ENCODE results near the gene LSM7. TPM values are rescaled to one million over a fixed set of nuclear protein-coding genes. Genes with fewer than 3 reads are reported as not detected.

Gene LSM7
- total RNA-seq, 6 donors from 2014 or later, result 58.6 to 127 (median 89.8) TPM

- Histone ChIP-seq H3K4me3 (no peak overlapping the region), H3K36me3 (peaks cover 0 to 52% (median 35%) of the 10 kb centered on the region in 4 donors), H3K9me3 (no peaks in the 10 kb centered on the region), H3K27ac (no peak overlapping the region), H3K4me1 (peaks cover 10 to 28% (median 15%) of the 10 kb centered on the region in 4 donors), H3K27me3 (no peaks in the 10 kb centered on the region)
- WGBS, 2 donors, result 90 to 91% methylated on average over 19 of the region's 19 CpGs
- ATAC-seq (ENCODE audit: low FRiP score in 2 of 2) (no peak), DNase-seq (no peak)
- TF ChIP-seq POLR2AphosphoS5 (IDR thresholded peaks at IDR 0.05) (no peak), EP300 (IDR thresholded peaks at IDR 0.05) (no peak), CTCF (IDR thresholded peaks at IDR 0.05) (no peak), POLR2A (IDR thresholded peaks at IDR 0.05) (no peak)
Measured at GRCh38 chr19:2323707-2324106, 4.7 kb downstream of the LSM7 start.

DNA sequence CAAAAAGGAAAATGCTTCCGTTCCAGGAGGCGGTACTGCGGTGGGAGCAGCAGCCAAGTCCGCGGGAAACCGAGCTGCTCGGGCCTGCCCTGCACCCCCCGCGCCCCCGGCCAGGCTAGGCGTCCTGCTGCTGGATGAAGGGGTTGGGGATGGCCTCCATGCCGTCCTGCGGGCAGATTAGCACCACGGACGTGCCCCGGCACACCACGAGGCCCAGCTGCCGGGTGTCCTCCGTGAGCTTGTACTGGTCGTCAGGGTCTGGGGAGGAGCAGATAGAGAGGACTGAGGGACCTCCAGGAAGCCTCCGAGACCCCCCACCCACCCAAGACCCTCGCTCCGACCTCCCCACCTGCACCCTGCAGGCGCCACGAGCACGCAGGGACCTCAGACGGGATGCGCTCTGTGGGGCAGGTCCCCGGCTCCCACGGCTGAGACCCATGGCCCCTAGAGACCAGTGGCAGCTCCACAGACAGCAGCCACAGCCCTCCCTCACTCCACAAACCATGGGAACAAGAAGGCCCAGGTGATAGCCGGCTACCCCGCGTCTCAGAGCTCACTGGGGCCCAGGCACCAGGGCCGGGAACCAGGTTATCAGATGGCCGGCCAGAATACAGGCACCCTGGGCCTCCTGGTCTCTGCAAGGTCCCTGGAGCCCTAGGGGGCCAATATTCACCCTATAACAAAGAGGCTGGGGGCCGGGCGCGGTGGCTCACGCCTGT lies 6.7 kb downstream of the LSM7 start:
- 88 to 90% methylated on average over 19 to 31 of the region's 39 CpGs for WGBS, 2 donors
- Histone ChIP-seq H3K4me1 (peaks cover 0 to 15% (median 3%) of the 10 kb centered on the region in 4 donors), H3K36me3 (peaks cover 0 to 52% (median 35%) of the 10 kb centered on the region in 4 donors), H3K9me3 (no peaks in the 10 kb centered on the region), H3K4me3 (no peak overlapping the region), H3K27me3 (no peaks in the 10 kb centered on the region), H3K27ac (no peak overlapping the region)
- DNase-seq (peak in 1 of 2 donors; percentile 74), ATAC-seq (ENCODE audit: low FRiP score in 2 of 2) (no peak)
- TF ChIP-seq EP300 (IDR thresholded peaks at IDR 0.05), result no peak
- no peak for TF ChIP-seq POLR2A (IDR thresholded peaks at IDR 0.05)
- no peak for TF ChIP-seq CTCF (IDR thresholded peaks at IDR 0.05)
- no peak for TF ChIP-seq POLR2AphosphoS5 (IDR thresholded peaks at IDR 0.05)

DNA sequence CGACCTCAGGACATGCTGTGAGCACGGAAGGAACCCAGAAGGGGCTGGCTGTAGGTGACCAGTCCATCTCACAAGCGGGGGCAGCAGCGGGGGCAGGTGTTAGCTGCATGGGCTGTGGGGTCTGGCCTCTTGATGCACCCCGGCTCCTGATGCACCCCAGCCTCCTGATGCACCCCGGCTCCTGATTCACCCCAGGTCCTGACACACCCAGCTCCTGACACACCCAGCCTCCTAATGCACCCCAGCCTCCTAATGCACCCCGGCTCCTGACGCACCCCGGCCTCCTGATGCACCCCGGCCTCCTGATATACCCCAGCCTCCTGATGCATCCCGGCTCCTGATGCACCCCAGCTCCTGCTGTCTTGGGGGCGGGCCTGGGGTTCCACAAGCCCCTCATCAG lies 7.4 kb downstream of the LSM7 start:
- Histone ChIP-seq H3K4me3 (no peak overlapping the region), H3K4me1 (peaks cover 0 to 12% (median 2%) of the 10 kb centered on the region in 4 donors), H3K27ac (no peak overlapping the region), H3K27me3 (no peaks in the 10 kb centered on the region), H3K9me3 (peaks cover 0 to under 1% (median 0%) of the 10 kb centered on the region in 4 donors), H3K36me3 (peaks cover 0 to 51% (median 35%) of the 10 kb centered on the region in 4 donors)
- 91 to 93% methylated on average over 8 to 11 of the region's 12 CpGs for WGBS, 2 donors
- ATAC-seq (ENCODE audit: low FRiP score in 2 of 2), result no peak
- DNase-seq, result peak in 1 of 2 donors; percentile 66
- TF ChIP-seq CTCF (IDR thresholded peaks at IDR 0.05) (no peak), POLR2AphosphoS5 (IDR thresholded peaks at IDR 0.05) (no peak), EP300 (IDR thresholded peaks at IDR 0.05) (no peak), POLR2A (IDR thresholded peaks at IDR 0.05) (no peak)

- Histone ChIP-seq H3K27me3 (no peaks in the 10 kb centered on the region), H3K4me3 (no peak overlapping the region), H3K9me3 (peaks cover 0 to 10% (median 3%) of the 10 kb centered on the region in 4 donors), H3K4me1 (peaks cover 0 to 8% (median 5%) of the 10 kb centered on the region in 4 donors), H3K36me3 (peaks cover 0 to 42% (median 30%) of the 10 kb centered on the region in 4 donors), H3K27ac (no peak overlapping the region)
- TF ChIP-seq EP300 (IDR thresholded peaks at IDR 0.05), result no peak
- TF ChIP-seq POLR2A (IDR thresholded peaks at IDR 0.05), result no peak
- TF ChIP-seq POLR2AphosphoS5 (IDR thresholded peaks at IDR 0.05), result no peak
- no peak for DNase-seq
- ATAC-seq (ENCODE audit: low FRiP score in 2 of 2), result no peak
- 83 to 86% methylated on average over 9 to 12 of the region's 12 CpGs for WGBS, 2 donors
Measured at GRCh38 chr19:2320049-2320448, 8.3 kb downstream of the LSM7 start.

DNA sequence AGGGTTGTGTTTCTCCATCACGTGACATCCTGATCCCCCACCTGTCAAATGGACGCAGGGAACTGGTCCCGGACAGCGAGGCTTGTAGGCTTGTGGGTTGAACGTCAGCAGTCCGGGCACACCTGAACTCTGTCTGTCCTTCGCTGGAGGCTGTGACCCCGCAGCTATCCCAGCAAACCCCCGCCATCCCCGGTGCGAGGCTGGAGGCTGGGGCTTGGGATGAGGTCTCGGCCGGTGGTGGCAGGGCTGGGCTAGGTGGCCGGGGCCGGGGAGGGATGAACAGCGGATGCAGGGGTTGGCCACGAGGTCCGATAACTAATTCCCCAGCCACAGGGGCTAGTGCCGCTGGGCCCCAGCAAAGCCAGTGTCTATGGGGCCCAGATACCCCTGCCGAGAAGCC lies 8.8 kb downstream of the LSM7 start:
- ATAC-seq (ENCODE audit: low FRiP score in 2 of 2) (no peak), DNase-seq (peak in 1 of 2 donors; percentile 75)
- WGBS, 2 donors, result 70 to 94% methylated on average over 2 to 12 of the region's 20 CpGs
- Histone ChIP-seq H3K4me1 (peaks cover 0 to 8% (median 5%) of the 10 kb centered on the region in 4 donors), H3K36me3 (peaks cover 0 to 37% (median 28%) of the 10 kb centered on the region in 4 donors), H3K9me3 (peaks cover 0 to 15% (median 6%) of the 10 kb centered on the region in 4 donors), H3K27ac (no peak overlapping the region), H3K27me3 (no peaks in the 10 kb centered on the region), H3K4me3 (no peak overlapping the region)
- no peak for TF ChIP-seq POLR2AphosphoS5 (IDR thresholded peaks at IDR 0.05)
- TF ChIP-seq CTCF (IDR thresholded peaks at IDR 0.05), result no peak
- no peak for TF ChIP-seq POLR2A (IDR thresholded peaks at IDR 0.05)
- no peak for TF ChIP-seq EP300 (IDR thresholded peaks at IDR 0.05)
